HepG2 (cell line): Measurements from ENCODE around the gene UBAC1. TPM values are rescaled to one million over a fixed set of nuclear protein-coding genes. Genes with fewer than 3 reads are reported as not detected.
A peak's percentile ranks its signal among the peaks of the same experiment; 100 is the strongest.

ENCODE experiments used
- CBX5 ChIP-seq: sonication (generic); formaldehyde crosslinking; IDR thresholded peaks from 2 replicates; pipeline ENCODE4 v1.4.0; 2020; ENCODE audit warnings: missing genetic modification reagents, borderline replicate concordance
- GATA4 ChIP-seq: sonication (generic); IDR thresholded peaks from 2 replicates; pipeline ENCODE4 v1.6.1; 2016; ENCODE audit warnings: antibody characterized with exemption, low read depth, borderline replicate concordance
- KLF15 ChIP-seq: sonication (generic); formaldehyde crosslinking; IDR thresholded peaks from 2 replicates; pipeline ENCODE4 v1.8.1; 2023; ENCODE audit warnings: borderline replicate concordance, mild to moderate bottlenecking, inconsistent platforms, missing genetic modification reagents, mixed read lengths
- MEIS2 ChIP-seq: sonication (generic); formaldehyde crosslinking; IDR thresholded peaks from 2 replicates; pipeline ENCODE4 v1.9.0; 2021; ENCODE audit warnings: mild to moderate bottlenecking, missing genetic modification reagents
- NFKB2 ChIP-seq: sonication (generic); formaldehyde crosslinking; IDR thresholded peaks from 2 replicates; pipeline ENCODE4 v1.4.0; 2020; ENCODE audit warnings: missing genetic modification reagents, borderline replicate concordance
- RELA ChIP-seq: sonication (generic); formaldehyde crosslinking; IDR thresholded peaks from 2 replicates; pipeline ENCODE4 v1.4.0; 2020; ENCODE audit warnings: missing genetic modification reagents
- SRSF4 ChIP-seq: fragments of 200-400 bp; formaldehyde crosslinking; IDR thresholded peaks from one replicate; pipeline ENCODE4 v1.6.1; 2018; ENCODE audit warnings: mild to moderate bottlenecking, low read depth, low read length, moderate library complexity; ENCODE audit not compliant: poor library complexity, severe bottlenecking
- STAG1 ChIP-seq: sonication (generic); formaldehyde crosslinking; IDR thresholded peaks from 2 replicates; pipeline ENCODE4 v1.4.0; 2020; ENCODE audit warnings: missing genetic modification reagents
- ZNF136 ChIP-seq: sonication (generic); formaldehyde crosslinking; IDR thresholded peaks from 2 replicates; pipeline ENCODE4 v1.8.1; 2022; ENCODE audit warnings: low read depth, mild to moderate bottlenecking, moderate library complexity, missing genetic modification reagents
- ZNF546 ChIP-seq: sonication (generic); formaldehyde crosslinking; conservative IDR thresholded peaks from 2 replicates; pipeline ENCODE4 v1.8.1; 2023; ENCODE audit warnings: mild to moderate bottlenecking, missing genetic modification reagents
- ZNF547 ChIP-seq: sonication (generic); formaldehyde crosslinking; IDR thresholded peaks from 2 replicates; pipeline ENCODE4 v1.5.1; 2020; ENCODE audit warnings: mild to moderate bottlenecking, missing genetic modification reagents
- ZNF616 ChIP-seq: sonication (generic); formaldehyde crosslinking; IDR thresholded peaks from 2 replicates; pipeline ENCODE4 v1.5.0; 2020; ENCODE audit warnings: low read depth, mild to moderate bottlenecking, missing genetic modification reagents
- ZNF749 ChIP-seq: sonication (generic); formaldehyde crosslinking; IDR thresholded peaks from 2 replicates; pipeline ENCODE4 v1.8.0; 2022; ENCODE audit warnings: mild to moderate bottlenecking, missing genetic modification reagents, moderate library complexity, borderline replicate concordance
- polyA plus RNA-seq, 8 experiments: library from polyadenylated mRNA; depleted of rRNA in 3 of 8; stranded (reverse) in 7 of 8; unstranded in 1 of 8; fragments of >200 nt; fragmentation: Illumina TruSeq in 4 of 8; extraction: Trizol in 4 of 8; gene quantifications; 2 replicates each; pipeline versions ENCODE4 v1.2.1 to v1.2.3, GENCODE V29; 2011 to 2016; ENCODE audit warnings: low read depth in 4 of 8, missing spikeins in 1 of 8, mixed read lengths in 1 of 8; ENCODE audit not compliant: insufficient read depth in 1 of 8
- total RNA-seq, 5 experiments: library from RNA; depleted of rRNA; stranded (reverse); fragments of >200 nt; fragmentation: Illumina TruSeq; extraction: Trizol; gene quantifications; 2 replicates each; pipeline ENCODE4 v1.2.3, GENCODE V29; 2016; ENCODE audit warnings: low read depth in 1 of 5
- TF ChIP-seq, protein P1 (sequence below): IDR thresholded peaks from 2 replicates; pipeline ENCODE4 v1.6.1; 2016; ENCODE audit warnings: missing genetic modification reagents, missing compliant biosample characterization
- TF ChIP-seq, protein P2 (sequence below): IDR thresholded peaks from 2 replicates; pipeline ENCODE4 v1.6.1; 2016
- TF ChIP-seq, protein P3 (sequence below): sonication (generic); formaldehyde crosslinking; IDR thresholded peaks from 2 replicates; pipeline ENCODE4 v1.5.0; 2020; ENCODE audit warnings: missing genetic modification reagents
- TF ChIP-seq, protein P4 (sequence below), 2 experiments: sonication (generic) in 1 of 2; formaldehyde crosslinking in 1 of 2; IDR thresholded peaks; 2 replicates each; pipeline versions ENCODE4 v1.5.1 to v1.6.1; 2011 to 2020; ENCODE audit warnings: borderline replicate concordance in 1 of 2, low read depth in 1 of 2, low read length in 1 of 2, mild to moderate bottlenecking in 1 of 2, missing genetic modification reagents in 1 of 2, moderate library complexity in 1 of 2
- TF ChIP-seq, protein P5 (sequence below): sonication (generic); formaldehyde crosslinking; conservative IDR thresholded peaks from 2 replicates; pipeline ENCODE4 v1.8.0; 2022; ENCODE audit warnings: missing genetic modification reagents
- TF ChIP-seq, protein P6 (sequence below): sonication (generic); formaldehyde crosslinking; IDR thresholded peaks from 2 replicates; pipeline ENCODE4 v1.5.1; 2020; ENCODE audit warnings: mild to moderate bottlenecking, missing genetic modification reagents, moderate library complexity

UBAC1 gene
- total and polyA plus RNA-seq, 2 of the 13 experiments (the other 11 are each of a cell fraction or from before 2014, with no cell fraction given), result 32.2 to 34.1 TPM

DNA sequence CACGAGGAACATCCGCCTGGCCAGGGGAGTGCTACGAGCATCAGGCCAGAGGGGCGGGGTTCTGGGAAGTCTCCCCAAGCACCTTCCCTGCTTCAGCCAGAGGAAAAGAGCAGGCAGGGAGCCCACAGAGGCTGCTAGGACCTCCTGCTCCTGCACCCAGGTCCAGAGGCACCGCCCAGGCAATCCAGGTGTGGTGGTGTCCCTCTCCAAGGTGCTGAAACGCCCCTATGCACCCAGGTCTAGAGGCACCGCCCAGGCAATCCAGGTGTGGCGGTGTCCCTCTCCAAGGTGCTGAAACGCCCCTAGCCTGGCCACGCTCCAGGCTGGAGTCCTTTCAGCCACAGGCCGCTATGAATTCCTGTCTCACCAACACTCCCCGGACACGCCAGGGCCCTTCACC, 10.7 kb upstream of the UBAC1 start (continued):
- TF ChIP-seq NFKB2 (CRISPR knock-in tag), result peak; percentile 100
- TF ChIP-seq MEIS2 (CRISPR knock-in tag), result peak; percentile 98
- peak; percentile 98 for TF ChIP-seq ZNF136 (CRISPR knock-in tag)
- TF ChIP-seq, protein P1, sequence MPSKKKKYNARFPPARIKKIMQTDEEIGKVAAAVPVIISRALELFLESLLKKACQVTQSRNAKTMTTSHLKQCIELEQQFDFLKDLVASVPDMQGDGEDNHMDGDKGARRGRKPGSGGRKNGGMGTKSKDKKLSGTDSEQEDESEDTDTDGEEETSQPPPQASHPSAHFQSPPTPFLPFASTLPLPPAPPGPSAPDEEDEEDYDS (CRISPR knock-in tag), result peak; percentile 74
- TF ChIP-seq, protein P2, sequence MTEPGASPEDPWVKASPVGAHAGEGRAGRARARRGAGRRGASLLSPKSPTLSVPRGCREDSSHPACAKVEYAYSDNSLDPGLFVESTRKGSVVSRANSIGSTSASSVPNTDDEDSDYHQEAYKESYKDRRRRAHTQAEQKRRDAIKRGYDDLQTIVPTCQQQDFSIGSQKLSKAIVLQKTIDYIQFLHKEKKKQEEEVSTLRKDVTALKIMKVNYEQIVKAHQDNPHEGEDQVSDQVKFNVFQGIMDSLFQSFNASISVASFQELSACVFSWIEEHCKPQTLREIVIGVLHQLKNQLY (CRISPR knock-in tag), result peak; percentile 89; the same call in 1 of the 2 replicates
- TF ChIP-seq, protein P3, sequence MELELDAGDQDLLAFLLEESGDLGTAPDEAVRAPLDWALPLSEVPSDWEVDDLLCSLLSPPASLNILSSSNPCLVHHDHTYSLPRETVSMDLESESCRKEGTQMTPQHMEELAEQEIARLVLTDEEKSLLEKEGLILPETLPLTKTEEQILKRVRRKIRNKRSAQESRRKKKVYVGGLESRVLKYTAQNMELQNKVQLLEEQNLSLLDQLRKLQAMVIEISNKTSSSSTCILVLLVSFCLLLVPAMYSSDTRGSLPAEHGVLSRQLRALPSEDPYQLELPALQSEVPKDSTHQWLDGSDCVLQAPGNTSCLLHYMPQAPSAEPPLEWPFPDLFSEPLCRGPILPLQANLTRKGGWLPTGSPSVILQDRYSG (CRISPR knock-in tag), result peak; percentile 99
- TF ChIP-seq ZNF616 (CRISPR knock-in tag), result peak; percentile 98
- TF ChIP-seq RELA, result peak; percentile 93
- TF ChIP-seq, protein P4, sequence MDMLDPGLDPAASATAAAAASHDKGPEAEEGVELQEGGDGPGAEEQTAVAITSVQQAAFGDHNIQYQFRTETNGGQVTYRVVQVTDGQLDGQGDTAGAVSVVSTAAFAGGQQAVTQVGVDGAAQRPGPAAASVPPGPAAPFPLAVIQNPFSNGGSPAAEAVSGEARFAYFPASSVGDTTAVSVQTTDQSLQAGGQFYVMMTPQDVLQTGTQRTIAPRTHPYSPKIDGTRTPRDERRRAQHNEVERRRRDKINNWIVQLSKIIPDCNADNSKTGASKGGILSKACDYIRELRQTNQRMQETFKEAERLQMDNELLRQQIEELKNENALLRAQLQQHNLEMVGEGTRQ (IDR thresholded peaks at IDR 0.05; ENCODE audit: low read depth, low read length), result no peak
- TF ChIP-seq, protein P4 (CRISPR knock-in tag; IDR thresholded peaks at IDR 0.05; ENCODE audit: borderline replicate concordance), result no peak; the same call in 1 of the 2 replicates
- TF ChIP-seq KLF15 (CRISPR knock-in tag), result peak; percentile 99
- TF ChIP-seq STAG1, result peak; percentile 48
- TF ChIP-seq, protein P5, sequence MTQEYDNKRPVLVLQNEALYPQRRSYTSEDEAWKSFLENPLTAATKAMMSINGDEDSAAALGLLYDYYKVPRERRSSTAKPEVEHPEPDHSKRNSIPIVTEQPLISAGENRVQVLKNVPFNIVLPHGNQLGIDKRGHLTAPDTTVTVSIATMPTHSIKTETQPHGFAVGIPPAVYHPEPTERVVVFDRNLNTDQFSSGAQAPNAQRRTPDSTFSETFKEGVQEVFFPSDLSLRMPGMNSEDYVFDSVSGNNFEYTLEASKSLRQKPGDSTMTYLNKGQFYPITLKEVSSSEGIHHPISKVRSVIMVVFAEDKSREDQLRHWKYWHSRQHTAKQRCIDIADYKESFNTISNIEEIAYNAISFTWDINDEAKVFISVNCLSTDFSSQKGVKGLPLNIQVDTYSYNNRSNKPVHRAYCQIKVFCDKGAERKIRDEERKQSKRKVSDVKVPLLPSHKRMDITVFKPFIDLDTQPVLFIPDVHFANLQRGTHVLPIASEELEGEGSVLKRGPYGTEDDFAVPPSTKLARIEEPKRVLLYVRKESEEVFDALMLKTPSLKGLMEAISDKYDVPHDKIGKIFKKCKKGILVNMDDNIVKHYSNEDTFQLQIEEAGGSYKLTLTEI (CRISPR knock-in tag), result no peak
- TF ChIP-seq ZNF749 (CRISPR knock-in tag), result peak; percentile 100
- no peak for TF ChIP-seq SRSF4
- no peak for TF ChIP-seq GATA4
- peak; percentile 99 for TF ChIP-seq ZNF547 (CRISPR knock-in tag)
- peak; percentile 96; the same call in 1 of the 2 replicates for TF ChIP-seq CBX5 (CRISPR knock-in tag)
- peak; percentile 99 for TF ChIP-seq ZNF546 (CRISPR knock-in tag)
- TF ChIP-seq, protein P6, sequence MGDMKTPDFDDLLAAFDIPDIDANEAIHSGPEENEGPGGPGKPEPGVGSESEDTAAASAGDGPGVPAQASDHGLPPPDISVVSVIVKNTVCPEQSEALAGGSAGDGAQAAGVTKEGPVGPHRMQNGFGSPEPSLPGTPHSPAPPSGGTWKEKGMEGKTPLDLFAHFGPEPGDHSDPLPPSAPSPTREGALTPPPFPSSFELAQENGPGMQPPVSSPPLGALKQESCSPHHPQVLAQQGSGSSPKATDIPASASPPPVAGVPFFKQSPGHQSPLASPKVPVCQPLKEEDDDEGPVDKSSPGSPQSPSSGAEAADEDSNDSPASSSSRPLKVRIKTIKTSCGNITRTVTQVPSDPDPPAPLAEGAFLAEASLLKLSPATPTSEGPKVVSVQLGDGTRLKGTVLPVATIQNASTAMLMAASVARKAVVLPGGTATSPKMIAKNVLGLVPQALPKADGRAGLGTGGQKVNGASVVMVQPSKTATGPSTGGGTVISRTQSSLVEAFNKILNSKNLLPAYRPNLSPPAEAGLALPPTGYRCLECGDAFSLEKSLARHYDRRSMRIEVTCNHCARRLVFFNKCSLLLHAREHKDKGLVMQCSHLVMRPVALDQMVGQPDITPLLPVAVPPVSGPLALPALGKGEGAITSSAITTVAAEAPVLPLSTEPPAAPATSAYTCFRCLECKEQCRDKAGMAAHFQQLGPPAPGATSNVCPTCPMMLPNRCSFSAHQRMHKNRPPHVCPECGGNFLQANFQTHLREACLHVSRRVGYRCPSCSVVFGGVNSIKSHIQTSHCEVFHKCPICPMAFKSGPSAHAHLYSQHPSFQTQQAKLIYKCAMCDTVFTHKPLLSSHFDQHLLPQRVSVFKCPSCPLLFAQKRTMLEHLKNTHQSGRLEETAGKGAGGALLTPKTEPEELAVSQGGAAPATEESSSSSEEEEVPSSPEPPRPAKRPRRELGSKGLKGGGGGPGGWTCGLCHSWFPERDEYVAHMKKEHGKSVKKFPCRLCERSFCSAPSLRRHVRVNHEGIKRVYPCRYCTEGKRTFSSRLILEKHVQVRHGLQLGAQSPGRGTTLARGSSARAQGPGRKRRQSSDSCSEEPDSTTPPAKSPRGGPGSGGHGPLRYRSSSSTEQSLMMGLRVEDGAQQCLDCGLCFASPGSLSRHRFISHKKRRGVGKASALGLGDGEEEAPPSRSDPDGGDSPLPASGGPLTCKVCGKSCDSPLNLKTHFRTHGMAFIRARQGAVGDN (CRISPR knock-in tag), result peak; percentile 80
